CD1c-positive myeloid dendritic cell (primary cell): ENCODE results near the gene SEL1L.
"Not testable (repeated sequence)": the region's sequence is repeated elsewhere in the genome, so short reads cannot be mapped to it uniquely, and the experiment has no call there.

Source experiments
- DNase-seq: peaks from one replicate; pipeline ENCODE4 v3.0.0-alpha.2; 2016; ENCODE audit errors: extremely low spot score

SEL1L gene

DNA sequence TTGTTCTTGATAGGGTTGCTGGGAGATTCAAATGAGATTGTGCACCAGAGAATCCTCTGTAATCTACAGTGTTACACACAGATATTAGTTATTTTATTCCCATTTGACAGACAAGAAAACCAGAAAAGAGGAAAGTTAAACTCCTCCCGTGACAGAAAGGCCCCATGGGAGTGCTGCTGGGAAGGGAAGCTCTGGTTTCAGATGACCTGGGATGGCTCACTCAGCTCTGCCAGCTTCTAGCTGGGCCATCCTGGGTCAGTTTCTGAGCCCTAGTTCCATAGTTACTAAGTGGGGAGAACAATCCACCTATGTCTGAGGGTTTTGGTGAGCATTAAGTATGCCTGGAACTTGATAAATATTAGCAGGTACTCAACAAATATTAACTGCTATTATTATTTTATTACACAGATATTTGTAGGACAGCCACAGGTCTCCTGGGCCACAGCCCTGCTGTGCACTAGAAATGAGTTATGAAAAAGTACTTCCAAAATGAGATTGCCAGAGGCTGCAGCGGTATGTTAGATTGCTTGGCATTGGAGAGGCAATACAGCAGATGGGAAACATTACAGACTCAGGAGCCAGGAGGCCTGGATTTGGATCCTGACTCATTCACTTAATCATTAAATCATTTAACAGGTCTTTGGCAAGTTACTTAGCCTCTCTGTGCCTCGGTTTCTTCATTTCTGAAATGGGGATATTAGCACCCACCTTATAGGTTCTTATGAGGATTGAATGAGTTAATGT lies 86.5 kb downstream of the SEL1L start:
- DNase-seq: no peak

DNA sequence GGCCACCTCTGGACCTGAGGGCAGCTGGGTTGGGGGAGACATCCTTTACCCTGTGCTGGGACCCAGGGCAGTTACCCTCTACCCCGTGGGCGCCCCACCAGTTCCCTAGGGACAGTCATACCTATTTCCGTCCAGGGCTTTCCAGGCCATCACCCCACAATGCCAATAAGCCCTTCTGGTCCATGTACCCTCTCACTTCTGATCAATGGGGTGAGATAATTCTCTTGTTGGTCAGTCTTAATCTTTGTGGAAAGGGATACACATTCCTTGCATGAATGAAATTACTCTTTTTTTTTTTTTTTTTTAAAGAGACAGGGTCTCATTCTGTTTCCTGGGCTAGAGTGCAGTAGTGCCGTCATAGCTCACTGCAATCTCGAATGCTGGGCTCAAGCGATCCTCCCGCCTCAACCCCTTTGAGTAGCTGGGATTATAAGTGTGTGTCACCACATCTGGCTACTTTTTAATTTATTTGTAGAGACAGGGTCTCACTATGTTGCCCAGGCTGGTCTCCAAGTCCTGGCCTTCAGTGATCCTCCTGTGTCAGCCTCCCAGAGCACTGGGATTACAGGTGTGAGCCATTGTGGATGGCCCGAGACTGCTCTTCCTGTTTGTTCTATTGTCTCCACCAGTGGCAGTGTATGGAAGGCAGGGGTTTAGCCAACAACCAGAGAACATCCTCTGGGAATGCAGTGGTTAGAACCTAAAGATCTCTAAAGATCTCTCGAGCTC lies 87.2 kb downstream of the SEL1L start:
- DNase-seq: no peak

DNA sequence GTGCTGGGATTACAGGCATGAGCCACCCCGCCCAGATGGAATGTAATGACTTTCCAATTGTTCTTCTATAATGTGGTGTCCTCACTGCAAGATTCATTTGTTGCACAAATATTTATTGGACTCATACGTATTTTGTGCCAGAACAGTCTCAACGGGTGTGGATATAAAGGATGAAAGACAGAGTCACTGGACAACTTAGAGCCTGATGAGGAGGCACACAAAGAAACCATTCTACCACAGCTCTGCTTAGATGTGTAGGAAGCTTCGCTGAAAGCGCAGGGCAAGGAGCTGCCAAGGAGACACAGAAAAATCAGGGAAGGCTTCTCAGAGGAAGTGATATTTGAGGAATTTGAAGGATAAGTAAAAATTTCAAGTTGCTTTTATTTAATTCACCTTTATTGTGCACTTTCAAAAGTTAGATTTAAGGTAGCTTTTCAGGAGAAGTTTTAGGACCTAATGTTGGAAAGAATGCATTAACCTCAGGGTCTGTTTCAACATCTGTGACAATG lies 92.0 kb downstream of the SEL1L start:
- DNase-seq: no peak

DNA sequence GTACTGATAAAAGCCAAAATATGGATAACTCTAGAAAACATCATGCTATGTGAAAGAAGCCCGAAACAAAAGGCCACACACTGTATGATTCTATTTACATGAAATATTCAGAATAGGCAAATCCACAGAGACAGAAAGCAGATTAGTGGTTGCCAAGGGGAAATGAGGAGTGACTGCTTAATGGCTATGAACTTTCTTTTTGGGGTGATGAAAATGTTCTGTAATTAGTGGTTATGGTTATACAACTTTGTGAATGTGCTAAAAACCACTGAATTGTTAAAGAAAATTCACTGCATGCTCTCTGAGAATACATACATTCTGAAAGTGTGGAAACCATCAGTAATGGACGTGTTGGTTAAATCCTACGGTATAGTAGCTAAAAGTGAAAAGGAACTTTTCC lies 93.6 kb downstream of the SEL1L start:
- DNase-seq: no peak

- DNase-seq: no peak
Observed at GRCh38 chr14:81437244-81437643, 96.4 kb downstream of the SEL1L start.

GRCh38 chr14:81436296-81437138 lies 97.1 kb downstream of the SEL1L start:
- peak; percentile 79 for DNase-seq

DNA sequence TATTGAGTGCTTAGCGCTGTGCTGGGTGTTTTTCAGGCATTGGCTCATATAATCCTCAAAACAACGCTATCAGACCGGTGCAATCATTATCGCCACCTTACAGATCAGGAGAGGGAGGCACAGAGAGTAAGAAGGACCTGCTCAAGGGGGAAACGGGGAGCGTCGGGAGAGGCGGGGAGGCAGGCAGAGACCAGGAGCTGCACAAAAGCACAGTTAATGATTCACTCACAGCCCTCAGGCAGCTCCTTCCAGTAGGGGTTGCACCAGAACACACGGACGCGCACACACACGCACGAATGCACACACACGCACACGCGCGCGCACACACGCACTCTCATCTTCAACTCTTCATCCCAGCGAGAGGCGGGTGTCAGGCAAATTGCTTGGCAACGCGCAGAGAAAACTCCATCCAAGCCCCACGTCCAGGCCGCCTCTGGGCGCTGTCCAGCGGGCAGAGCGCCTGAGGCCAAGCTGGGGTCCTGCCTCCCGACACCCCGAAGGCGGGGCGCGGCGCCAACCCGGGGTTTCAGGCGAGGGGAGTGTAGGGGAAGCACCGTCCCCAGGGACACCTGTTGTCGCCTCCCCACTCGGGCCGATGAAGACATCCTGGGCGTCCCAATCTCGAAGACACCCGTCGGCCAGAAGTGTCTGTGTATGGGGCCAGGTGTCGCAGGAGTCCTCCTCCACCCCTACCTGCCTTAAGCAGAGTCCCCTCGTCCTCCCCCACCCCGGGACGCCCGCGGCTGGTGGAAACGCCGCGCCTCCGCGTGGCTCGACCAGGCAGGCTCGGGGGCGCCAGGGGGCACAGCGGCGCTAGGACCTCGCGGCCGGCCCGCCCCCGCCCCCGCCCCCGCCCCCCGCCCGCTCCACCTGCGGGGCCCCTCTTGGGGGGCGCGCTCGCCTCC lies 98.0 kb downstream of the SEL1L start:
- DNase-seq: peak; percentile 46

DNA sequence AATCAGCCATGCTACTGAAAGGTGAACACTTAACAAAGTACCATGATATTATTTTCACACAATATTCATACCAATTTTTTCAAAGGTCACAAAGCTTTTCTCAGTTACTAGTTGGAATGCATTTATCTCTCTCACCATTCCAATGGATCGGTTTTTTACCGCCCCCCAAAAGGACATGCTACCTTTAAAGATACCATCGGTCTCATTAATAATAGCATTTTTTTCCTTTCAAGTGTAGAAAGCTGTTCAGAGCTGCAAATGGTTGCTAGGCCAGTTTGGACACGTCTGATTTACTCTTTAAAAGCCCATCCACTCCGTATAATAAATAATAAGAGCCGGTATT lies 98.6 kb downstream of the SEL1L start:
- no peak for DNase-seq

DNA sequence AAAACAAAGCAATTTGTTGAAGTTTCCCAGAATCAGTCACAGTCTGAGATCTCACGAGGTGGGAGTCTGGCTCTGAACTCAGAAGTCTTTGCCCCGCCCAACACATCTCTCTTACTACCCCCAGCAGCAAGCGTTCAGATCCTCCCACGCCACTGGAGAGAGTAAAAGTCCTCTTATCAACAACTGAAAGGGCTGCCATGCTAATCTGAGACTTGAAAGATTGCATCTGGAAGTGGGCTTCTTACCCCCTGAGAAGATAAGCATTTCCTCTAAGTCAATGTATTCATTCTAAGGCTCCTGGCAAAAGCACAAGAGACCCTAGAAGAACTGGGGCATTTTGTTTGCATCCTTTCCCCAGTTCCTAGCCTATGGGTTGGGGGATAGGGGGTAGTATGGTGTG lies 99.4 kb downstream of the SEL1L start:
- no peak for DNase-seq

DNA sequence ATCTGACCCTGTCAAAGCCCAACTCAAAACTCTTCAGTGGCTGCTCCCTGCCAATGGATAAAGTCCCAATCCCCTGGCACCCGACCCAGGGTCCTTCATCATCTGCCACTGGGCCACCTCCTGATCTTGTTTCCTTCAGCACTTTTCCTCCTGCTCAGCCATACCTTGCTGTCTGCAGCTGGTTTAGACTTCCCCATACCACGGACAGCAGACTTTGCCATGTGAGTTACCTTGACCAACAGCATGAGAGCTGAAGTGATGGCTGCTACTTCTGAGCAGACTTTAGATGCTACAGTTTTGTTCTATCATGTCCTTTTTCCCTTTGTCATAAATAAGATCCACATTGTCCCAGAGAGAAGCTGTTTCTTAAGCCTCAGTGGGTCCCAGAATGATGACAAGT lies 100.3 kb downstream of the SEL1L start:
- no peak for DNase-seq

DNA sequence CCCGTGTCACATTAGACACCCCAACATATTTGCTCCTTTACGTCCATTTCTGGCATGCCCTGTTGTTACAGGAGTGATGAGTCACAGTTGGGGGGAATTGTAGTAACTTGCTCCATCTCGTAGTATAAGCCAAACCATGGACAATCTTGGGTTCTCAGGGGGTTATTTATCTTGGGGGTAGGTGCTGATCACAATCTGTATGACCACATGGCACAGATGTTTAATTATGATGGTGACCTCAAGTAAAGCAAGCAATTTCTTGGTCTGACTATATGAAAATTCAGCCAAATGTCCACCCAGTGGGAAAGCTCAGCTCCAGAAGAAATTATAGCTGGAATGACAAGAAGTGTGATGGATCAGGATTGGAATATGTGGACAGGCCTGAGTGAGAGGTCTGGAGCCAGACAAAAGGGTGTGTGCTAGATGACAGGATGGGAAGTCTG lies 101.4 kb downstream of the SEL1L start:
- no peak for DNase-seq

GRCh38 chr14:81430235-81430634 lies 103.4 kb downstream of the SEL1L start:
- DNase-seq: no peak

- DNase-seq: not testable (repeated sequence)
Observed at GRCh38 chr14:81429749-81430148, 103.9 kb downstream of the SEL1L start.

DNA sequence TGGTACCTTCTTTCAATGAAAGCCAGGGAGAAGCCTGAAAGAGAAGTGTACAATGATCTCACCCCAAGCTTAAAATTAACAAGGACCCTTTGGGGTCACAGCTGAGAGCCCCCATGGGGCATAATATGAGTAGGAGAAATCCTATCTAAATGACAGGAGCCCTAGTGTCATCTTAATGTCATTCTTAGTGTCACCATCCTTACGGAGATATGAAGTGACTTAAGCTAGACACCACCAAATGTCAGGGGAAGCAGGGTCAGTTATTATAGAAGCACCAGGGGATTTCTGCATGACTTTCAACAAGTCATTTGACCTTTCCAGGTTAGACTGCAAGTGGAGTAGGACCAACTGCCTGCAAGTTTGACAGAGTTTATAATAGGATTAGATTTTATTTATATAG lies 104.6 kb downstream of the SEL1L start:
- DNase-seq: no peak

- DNase-seq: peak; percentile 47
Observed at GRCh38 chr14:81427348-81428058, 106.2 kb downstream of the SEL1L start.

DNA sequence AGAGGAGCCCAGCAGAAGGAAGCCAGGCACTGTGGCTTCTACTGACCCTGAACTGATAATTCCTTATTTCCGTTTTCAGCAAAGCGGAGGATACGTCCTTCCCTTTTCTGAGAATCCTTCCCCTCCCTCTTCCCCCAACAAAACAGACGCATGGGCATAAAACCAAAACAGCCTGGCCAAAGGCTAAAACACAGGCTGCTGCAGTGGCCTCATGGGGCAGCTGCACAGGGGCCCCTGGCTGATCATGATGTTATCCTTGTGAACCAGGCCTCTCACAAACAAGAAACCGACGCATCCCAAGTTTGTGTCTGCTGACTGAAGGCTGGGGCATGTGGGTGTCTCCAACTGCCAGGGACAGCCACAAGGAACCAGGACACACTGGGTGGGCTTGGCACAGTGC lies 110.1 kb downstream of the SEL1L start:
- DNase-seq: peak; percentile 75
